A673 (cell line): ENCODE measurements around the gene HTRA2.

Source experiments
- EZH2 ChIP-seq: fragments of 200-600 bp; sonication (generic); IDR thresholded peaks from 2 replicates; pipeline ENCODE4 v1.6.1; 2017; ENCODE audit warnings: borderline replicate concordance, low read depth, mild to moderate bottlenecking, mixed read lengths, antibody characterized with exemption, low read length; ENCODE audit not compliant: poor library complexity, severe bottlenecking
- TF ChIP-seq, protein P1 (sequence below): fragments of 300-800, 200-600 bp; sonication (generic); conservative IDR thresholded peaks from 2 replicates; pipeline ENCODE4 v1.5.1; 2017; ENCODE audit warnings: low read depth, mild to moderate bottlenecking, antibody characterized with exemption, low read length, moderate library complexity, mixed read lengths

DNA sequence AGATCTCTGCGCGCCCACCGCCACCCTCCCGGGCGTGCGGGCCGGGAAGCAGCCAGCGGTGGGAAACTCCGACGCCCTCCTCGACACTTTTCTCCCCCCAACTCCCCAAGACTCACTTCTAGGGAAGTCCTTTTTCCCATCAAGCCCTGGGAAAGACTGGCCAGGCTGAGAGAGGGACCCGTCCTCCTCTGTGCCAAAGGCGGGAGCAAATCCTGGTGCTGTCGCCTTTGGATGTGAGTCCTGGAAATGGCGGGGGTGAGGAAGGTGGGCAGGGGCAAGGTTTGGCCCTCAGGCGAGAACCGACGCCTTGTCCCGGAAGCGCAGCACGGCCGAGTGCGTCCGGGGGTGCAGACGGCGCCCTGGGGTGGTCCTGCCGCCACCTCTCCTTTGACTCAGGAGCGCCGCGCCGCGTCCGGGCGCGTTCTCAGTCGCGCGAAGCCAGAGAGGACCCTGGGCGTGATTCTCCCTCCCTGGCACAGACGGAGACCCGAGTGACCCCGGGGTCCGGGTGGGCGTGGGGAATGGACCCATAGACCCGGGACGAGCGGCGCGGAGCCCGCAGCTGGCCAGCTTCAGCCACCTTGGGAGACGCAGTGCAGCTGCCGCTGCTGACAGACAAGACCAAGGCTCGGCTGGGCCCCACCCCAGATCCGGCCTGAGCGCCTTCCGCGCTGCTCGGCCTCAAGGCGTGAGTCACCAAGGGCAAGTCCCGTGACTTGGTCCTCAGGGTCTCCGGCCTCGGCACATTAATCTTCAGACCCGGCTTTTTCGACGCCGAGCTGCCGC lies 26.8 kb upstream of the HTRA2 start:
- no peak for TF ChIP-seq EZH2
- TF ChIP-seq, protein P1, sequence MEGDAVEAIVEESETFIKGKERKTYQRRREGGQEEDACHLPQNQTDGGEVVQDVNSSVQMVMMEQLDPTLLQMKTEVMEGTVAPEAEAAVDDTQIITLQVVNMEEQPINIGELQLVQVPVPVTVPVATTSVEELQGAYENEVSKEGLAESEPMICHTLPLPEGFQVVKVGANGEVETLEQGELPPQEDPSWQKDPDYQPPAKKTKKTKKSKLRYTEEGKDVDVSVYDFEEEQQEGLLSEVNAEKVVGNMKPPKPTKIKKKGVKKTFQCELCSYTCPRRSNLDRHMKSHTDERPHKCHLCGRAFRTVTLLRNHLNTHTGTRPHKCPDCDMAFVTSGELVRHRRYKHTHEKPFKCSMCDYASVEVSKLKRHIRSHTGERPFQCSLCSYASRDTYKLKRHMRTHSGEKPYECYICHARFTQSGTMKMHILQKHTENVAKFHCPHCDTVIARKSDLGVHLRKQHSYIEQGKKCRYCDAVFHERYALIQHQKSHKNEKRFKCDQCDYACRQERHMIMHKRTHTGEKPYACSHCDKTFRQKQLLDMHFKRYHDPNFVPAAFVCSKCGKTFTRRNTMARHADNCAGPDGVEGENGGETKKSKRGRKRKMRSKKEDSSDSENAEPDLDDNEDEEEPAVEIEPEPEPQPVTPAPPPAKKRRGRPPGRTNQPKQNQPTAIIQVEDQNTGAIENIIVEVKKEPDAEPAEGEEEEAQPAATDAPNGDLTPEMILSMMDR, result no peak
